Gastroesophageal sphincter (tissue), 3 donors: ENCODE results near the gene FNDC3A.

Experiments
- CTCF ChIP-seq, 4 experiments: fragments of 200-600 bp in 2 of 4; fragments of 450-650 bp in 2 of 4; sonication (generic) in 1 of 4; IDR thresholded peaks; one replicate each; pipeline ENCODE4 v1.5.1; 2017 to 2019; ENCODE audit warnings: antibody characterized with exemption in 4 of 4, mild to moderate bottlenecking in 2 of 4, moderate library complexity in 2 of 4
- POLR2A ChIP-seq, 2 donors: fragments of 450-650 bp; IDR thresholded peaks; one replicate each; pipeline ENCODE4 v1.6.1; 2017; ENCODE audit warnings: antibody characterized with exemption in 2 of 2, mild to moderate bottlenecking in 2 of 2, moderate library complexity in 1 of 2

GRCh38 chr13:49110122-49110912 is 134.6 kb downstream of the FNDC3A start:
- TF ChIP-seq CTCF (IDR thresholded peaks at IDR 0.05) (peak in 1 of 4 experiments; percentile 6), POLR2A (IDR thresholded peaks at IDR 0.05) (no peak)
